Stomach (tissue), 9 donors: ENCODE results near the gene SYNJ2. TPM values are rescaled to one million over a fixed set of nuclear protein-coding genes. Genes with fewer than 3 reads are reported as not detected.
A peak's percentile ranks its signal among the peaks of the same experiment; 100 is the strongest.

ENCODE experiments used
- DNase-seq, 2 donors: peaks; one replicate each; pipeline versions ENCODE4 v3.0.0 to v3.0.0-alpha.2; 2013 to 2019
- H3K27ac ChIP-seq, 5 donors: fragments of 200-600 bp in 4 of 5; sonication (generic) in 4 of 5; one replicate each; pipeline ENCODE4 v1.5.1; 2013 to 2019; ENCODE audit warnings: mild to moderate bottlenecking in 1 of 5, moderate library complexity in 1 of 5
- H3K27me3 ChIP-seq, 3 donors: fragments of 200-600 bp; sonication (generic); one replicate each; pipeline ENCODE4 v1.5.1; 2017 to 2019; ENCODE audit warnings: mixed run types in 1 of 3
- H3K36me3 ChIP-seq, 4 donors: fragments of 200-600 bp; sonication (generic); 1 replicate in 3 of 4; 2 replicates in 1 of 4; pipeline ENCODE4 v1.5.1; 2016 to 2019
- H3K4me1 ChIP-seq, 4 donors: fragments of 200-600 bp; sonication (generic); one replicate each; pipeline ENCODE4 v1.5.1; 2016 to 2019
- H3K4me3 ChIP-seq, 4 donors: fragments of 200-600 bp; sonication (generic) in 3 of 4; one replicate each; pipeline ENCODE4 v1.5.1; 2016 to 2019; ENCODE audit warnings: mild to moderate bottlenecking in 1 of 4
- H3K9me3 ChIP-seq, 4 donors: fragments of 200-600 bp; sonication (generic); one replicate each; pipeline ENCODE4 v1.5.1; 2016 to 2019
- EP300 ChIP-seq: sonication (generic); formaldehyde crosslinking; IDR thresholded peaks from one replicate; pipeline ENCODE4 v1.6.1; 2017; ENCODE audit warnings: antibody characterized with exemption
- POLR2A ChIP-seq, 4 donors: fragments of 450-650 bp; IDR thresholded peaks; one replicate each; pipeline ENCODE4 v1.6.1; 2016; ENCODE audit warnings: antibody characterized with exemption in 4 of 4, control low read depth in 2 of 4, mild to moderate bottlenecking in 1 of 4, moderate library complexity in 1 of 4
- POLR2AphosphoS5 ChIP-seq, 3 donors: sonication (generic); formaldehyde crosslinking; IDR thresholded peaks; one replicate each; pipeline ENCODE4 v1.6.1; 2016; ENCODE audit warnings: antibody characterized with exemption in 3 of 3
- WGBS, 5 donors: extraction: QIAGEN DNeasy Blood & Tissue Kit in 3 of 5; methylation state at CpG; one replicate each; pipeline versions ENCODE4 v1.1.5 to v1.1.7; 2013 to 2018; 5-methylcytosine and 5-hydroxymethylcytosine counted together
- intact Hi-C: fragments of 100-400 bp; cut with DNase I; formaldehyde crosslinking; loops from one replicate; pipeline ENCODE4 v1.15.1; 2023; ENCODE audit warnings: low total_unique reads
- polyA plus RNA-seq, 3 donors: library from polyadenylated mRNA; stranded (reverse); fragments of 200-250 nt; gene quantifications; one replicate each; pipeline ENCODE4 v1.2.3, GENCODE V29; 2013
- total RNA-seq, 5 donors: library from RNA; depleted of rRNA; stranded (reverse); fragments of >200 nt; gene quantifications; one replicate each; pipeline versions ENCODE4 v1.1.0 to v1.2.3, GENCODE V29; 2014 to 2016
- TF ChIP-seq, protein P1 (sequence below), 7 experiments: fragments of 450-650 bp in 4 of 7; fragments of 200-600 bp in 3 of 7; sonication (generic) in 3 of 7; IDR thresholded peaks; one replicate each; pipeline ENCODE4 v1.5.1; 2016 to 2019; ENCODE audit warnings: antibody characterized with exemption in 7 of 7, control low read depth in 2 of 7, mild to moderate bottlenecking in 1 of 7
- donor health status: healthy with polysubstance abuse.
- donor health status: Bipolar disorder and iron deficiency.
- donor health status: healthy.

SYNJ2 gene
- total and polyA plus RNA-seq, 8 donors = 4.7 to 41.4 (median 14.4) TPM

DNA sequence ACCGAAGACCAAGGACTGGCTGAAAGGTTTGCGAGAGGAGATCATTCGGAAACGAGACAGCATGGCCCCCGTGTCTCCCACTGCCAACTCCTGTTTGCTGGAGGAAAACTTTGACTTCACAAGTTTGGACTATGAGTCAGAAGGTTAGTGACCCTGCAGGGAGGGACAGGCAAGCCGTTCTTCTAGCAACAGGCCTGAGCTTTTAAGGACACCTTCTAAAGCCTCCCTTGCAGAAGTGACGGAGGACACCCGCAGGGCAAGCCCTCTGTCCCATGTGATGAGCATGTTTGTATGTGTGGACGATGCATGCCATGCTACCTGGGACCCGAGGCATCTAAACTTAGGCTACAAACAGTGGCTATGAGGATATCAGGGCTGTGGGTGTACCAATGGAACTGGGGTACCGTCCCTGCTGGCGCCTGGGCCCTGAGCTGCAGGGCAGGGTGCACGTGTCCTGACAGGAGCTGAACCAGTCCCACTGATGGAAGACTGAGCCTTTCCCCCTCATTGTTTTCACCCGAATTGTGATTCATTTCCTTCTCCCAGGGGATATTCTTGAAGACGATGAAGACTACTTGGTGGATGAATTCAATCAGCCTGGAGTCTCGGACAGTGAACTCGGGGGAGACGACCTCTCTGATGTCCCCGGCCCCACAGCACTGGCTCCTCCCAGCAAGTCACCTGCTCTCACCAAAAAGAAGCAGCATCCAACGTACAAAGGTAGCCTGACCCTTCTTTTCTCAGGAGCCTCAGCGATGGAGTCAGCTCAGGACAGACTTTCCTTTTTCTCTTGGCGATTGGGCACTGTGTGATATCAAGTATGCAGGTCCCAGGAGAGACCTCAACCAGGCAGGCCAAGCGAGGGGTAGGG lies 102.0 kb downstream of the SYNJ2 start:
- no peak for DNase-seq
- peaks cover 24 to 93% (median 87%) of the 10 kb centered on the region in 4 donors for H3K36me3 ChIP-seq
- H3K9me3 ChIP-seq = no peaks in the 10 kb centered on the region
- no peak overlapping the region for H3K4me3 ChIP-seq
- H3K27ac ChIP-seq = no peak overlapping the region
- WGBS, 5 donors = 89 to 90% (median 89%) methylated on average over 19 to 23 of the region's 23 CpGs
- TF ChIP-seq, protein P1, sequence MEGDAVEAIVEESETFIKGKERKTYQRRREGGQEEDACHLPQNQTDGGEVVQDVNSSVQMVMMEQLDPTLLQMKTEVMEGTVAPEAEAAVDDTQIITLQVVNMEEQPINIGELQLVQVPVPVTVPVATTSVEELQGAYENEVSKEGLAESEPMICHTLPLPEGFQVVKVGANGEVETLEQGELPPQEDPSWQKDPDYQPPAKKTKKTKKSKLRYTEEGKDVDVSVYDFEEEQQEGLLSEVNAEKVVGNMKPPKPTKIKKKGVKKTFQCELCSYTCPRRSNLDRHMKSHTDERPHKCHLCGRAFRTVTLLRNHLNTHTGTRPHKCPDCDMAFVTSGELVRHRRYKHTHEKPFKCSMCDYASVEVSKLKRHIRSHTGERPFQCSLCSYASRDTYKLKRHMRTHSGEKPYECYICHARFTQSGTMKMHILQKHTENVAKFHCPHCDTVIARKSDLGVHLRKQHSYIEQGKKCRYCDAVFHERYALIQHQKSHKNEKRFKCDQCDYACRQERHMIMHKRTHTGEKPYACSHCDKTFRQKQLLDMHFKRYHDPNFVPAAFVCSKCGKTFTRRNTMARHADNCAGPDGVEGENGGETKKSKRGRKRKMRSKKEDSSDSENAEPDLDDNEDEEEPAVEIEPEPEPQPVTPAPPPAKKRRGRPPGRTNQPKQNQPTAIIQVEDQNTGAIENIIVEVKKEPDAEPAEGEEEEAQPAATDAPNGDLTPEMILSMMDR (IDR thresholded peaks at IDR 0.05) = no peak
- TF ChIP-seq EP300 = no peak
- no peak for TF ChIP-seq POLR2AphosphoS5 (IDR thresholded peaks at IDR 0.05)
- TF ChIP-seq POLR2A (IDR thresholded peaks at IDR 0.05) = no peak
- H3K4me1 ChIP-seq = peaks cover 0 to 6% (median 0%) of the 10 kb centered on the region in 4 donors
- H3K27me3 ChIP-seq = no peaks in the 10 kb centered on the region
- intact Hi-C loops = no loop called here

DNA sequence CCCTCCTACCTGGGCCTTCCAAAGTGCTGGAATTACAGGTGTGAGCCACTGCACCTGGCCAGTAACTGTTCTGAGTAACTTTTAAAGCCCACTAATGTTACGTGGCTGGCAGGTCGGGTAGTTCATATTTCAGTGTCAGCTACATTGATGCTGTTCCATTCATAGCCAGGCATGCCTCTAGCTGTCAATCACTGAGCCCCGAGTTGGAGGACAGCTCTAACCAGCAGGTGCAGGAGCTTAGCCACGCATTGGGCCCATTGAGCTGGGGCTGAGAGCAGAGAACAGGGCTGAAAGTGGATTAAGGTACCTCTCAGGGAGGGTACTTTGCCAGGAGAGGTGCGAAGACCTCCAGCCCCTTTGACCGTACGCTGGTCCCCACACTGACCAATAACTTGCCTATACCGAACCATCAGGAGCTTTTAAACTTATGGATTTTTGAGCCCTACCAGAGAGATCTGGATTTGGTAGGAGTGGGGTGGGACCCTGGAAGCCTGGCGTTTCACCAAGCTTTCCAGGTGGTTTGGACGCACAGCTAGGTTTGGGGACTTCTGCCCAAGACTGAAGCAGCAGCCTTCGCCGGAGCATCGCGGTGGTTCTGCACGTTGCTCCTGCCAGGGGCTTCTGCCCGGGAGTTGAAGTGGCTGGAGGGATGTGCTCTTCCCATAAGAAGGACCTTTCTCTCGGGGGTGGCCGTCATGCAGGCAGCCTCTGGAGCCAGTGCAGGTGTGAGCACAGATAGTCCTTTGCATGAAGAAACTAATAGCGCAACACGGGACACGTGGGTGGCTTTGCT lies 103.8 kb downstream of the SYNJ2 start:
- WGBS, 5 donors = 86 to 95% (median 92%) methylated on average over 6 to 21 of the region's 21 CpGs
- no peak for DNase-seq
- peaks cover 0 to 6% (median 0%) of the 10 kb centered on the region in 4 donors for H3K4me1 ChIP-seq
- H3K4me3 ChIP-seq = no peak overlapping the region
- no peak overlapping the region for H3K27ac ChIP-seq
- H3K9me3 ChIP-seq = no peaks in the 10 kb centered on the region
- no peaks in the 10 kb centered on the region for H3K27me3 ChIP-seq
- TF ChIP-seq POLR2AphosphoS5 (IDR thresholded peaks at IDR 0.05) = no peak
- TF ChIP-seq POLR2A (IDR thresholded peaks at IDR 0.05) = no peak
- no peak for TF ChIP-seq EP300
- TF ChIP-seq, protein P1 (IDR thresholded peaks at IDR 0.05) = no peak
- intact Hi-C loops = no loop called here
- H3K36me3 ChIP-seq = peaks cover 24 to 94% (median 87%) of the 10 kb centered on the region in 4 donors

DNA sequence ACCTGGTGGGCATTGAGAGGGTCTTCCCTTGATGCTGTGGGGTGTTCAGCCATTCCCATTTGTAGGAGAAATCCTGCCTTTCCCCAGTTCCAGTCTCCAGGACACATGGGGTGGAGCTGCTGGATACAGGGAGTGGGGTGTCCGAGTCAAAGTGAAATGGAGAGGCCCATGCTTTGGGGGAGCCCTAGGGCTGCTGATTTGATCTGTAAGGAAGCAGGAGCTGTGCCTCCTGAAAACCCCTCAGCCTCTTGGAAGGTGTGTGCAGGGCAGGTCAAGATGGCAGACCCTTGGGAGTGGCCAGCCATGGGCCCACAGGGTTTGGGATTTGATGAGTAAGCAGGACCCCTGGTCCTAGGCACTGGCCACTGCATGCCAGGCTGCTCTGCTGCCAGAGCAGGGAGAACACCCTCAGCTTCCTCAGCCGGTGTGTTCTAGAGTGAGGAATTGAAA lies 104.4 kb downstream of the SYNJ2 start:
- Histone ChIP-seq H3K9me3 (no peaks in the 10 kb centered on the region), H3K4me3 (peak overlapping the region in 1 of 4 donors; percentile 1), H3K4me1 (peaks cover 0 to 6% (median 0%) of the 10 kb centered on the region in 4 donors), H3K27me3 (no peaks in the 10 kb centered on the region), H3K27ac (no peak overlapping the region), H3K36me3 (peaks cover 24 to 94% (median 85%) of the 10 kb centered on the region in 4 donors)
- DNase-seq = no peak
- intact Hi-C loops = no loop called here
- WGBS, 5 donors = 76 to 97% (median 90%) methylated on average over 2 of the region's 2 CpGs
- TF ChIP-seq POLR2AphosphoS5 (IDR thresholded peaks at IDR 0.05) (no peak), EP300 (no peak), POLR2A (IDR thresholded peaks at IDR 0.05) (no peak)
- TF ChIP-seq, protein P1 (IDR thresholded peaks at IDR 0.05) = no peak

DNA sequence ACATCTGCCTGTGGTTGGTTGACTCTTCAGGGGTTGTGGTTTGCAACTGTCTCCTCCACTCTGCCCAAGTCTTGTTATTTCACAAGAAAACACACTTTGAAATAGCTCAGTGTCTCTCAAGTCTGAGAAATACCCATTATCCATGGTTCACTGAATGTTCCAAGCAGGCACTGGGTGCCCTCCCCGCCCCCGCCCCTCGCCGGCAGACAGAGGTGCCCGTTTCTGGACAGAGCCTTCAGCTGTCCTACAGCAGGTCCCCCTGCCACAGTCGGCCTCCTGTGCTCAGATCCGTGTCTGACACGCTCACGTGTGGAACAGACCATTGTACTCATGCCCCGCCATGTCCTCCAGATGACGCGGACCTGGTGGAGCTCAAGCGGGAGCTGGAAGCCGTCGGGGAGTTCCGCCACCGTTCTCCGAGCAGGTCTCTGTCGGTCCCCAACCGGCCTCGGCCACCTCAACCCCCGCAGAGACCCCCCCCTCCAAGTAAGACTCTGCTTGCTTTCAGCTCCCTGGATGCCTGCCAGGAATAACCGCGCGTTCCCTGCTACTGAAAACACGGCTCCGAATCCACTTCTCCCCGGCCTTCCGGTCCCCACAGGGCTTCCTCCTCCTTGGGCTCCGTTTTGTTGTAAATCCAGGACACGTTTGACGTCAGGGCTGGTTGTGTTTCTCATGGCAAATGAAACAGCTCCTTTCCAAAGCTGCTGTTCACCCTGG lies 105.0 kb downstream of the SYNJ2 start:
- Histone ChIP-seq H3K27me3 (no peaks in the 10 kb centered on the region), H3K9me3 (no peaks in the 10 kb centered on the region), H3K27ac (peak overlapping the region in 2 of 5 donors; percentile 26 to 64), H3K36me3 (peaks cover 23 to 94% (median 84%) of the 10 kb centered on the region in 4 donors), H3K4me1 (peaks cover 0 to 6% (median 0%) of the 10 kb centered on the region in 4 donors), H3K4me3 (peak overlapping the region in 2 of 4 donors; percentile 1 to 5)
- 75 to 91% (median 88%) methylated on average over 31 to 32 of the region's 32 CpGs for WGBS, 5 donors
- TF ChIP-seq POLR2A (IDR thresholded peaks at IDR 0.05) (no peak), POLR2AphosphoS5 (IDR thresholded peaks at IDR 0.05) (no peak), EP300 (no peak)
- TF ChIP-seq, protein P1 (IDR thresholded peaks at IDR 0.05) = no peak
- intact Hi-C loops = no loop called here
- peak in 1 of 2 donors; percentile 57 for DNase-seq
